Fibroblast of villous mesenchyme (primary cell): ENCODE measurements around the gene TMED1. TPM values are rescaled to one million over a fixed set of nuclear protein-coding genes. Genes with fewer than 3 reads are reported as not detected.

Experiments
- DNase-seq: peaks from one replicate; pipeline ENCODE4 v3.0.0-alpha.2; 2010; ENCODE audit warnings: low read depth
- H3K4me3 ChIP-seq: 2 replicates; pipeline ENCODE4 v1.5.1; 2011; ENCODE audit warnings: low read depth, mild to moderate bottlenecking, low read length
- total RNA-seq: library from RNA; depleted of rRNA; stranded (reverse); fragments of >200 nt; gene quantifications from 2 replicates; pipeline ENCODE4 v1.2.3, GENCODE V29; 2012
- TF ChIP-seq, protein P1 (sequence below): IDR thresholded peaks from 2 replicates; pipeline ENCODE4 v1.5.1; 2012; ENCODE audit warnings: low read depth, mild to moderate bottlenecking, low read length; ENCODE audit not compliant: insufficient read depth

Gene TMED1
- total RNA-seq, 1 donor: 46.6 TPM

DNA sequence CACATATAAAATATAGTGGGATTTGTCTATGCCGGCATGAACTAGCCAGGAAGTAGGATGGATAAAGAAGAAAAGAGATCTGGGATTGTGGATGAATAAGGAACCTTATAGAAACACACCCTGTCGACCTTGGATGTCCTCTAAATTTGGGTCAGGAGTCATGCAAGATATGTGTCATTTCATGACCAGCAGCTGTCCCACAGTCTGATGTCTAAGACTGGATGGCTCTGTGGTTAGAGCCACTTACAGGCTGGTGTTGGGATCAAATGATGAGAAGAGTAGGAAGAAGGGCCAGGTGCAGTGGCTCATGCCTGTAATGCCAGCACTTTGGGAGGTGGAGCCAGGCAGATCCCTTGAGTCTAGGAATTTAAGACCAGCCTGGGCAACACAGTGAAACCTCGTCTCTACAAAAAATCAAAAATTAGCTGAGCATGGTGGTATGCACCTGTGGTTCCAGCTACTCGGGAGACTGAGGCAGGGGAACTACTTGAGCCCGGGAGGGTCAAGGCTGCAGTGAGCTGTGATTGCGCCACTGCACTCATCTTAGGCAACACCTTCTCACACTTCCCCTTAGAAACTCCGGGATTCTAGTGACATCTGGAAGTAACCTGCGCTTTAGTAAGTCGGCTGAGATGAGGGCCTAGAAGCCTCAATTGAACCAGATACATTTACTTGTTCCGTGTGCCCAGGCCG lies 30.8 kb downstream of the TMED1 start:
- no peak overlapping the region for H3K4me3 ChIP-seq
- TF ChIP-seq, protein P1, sequence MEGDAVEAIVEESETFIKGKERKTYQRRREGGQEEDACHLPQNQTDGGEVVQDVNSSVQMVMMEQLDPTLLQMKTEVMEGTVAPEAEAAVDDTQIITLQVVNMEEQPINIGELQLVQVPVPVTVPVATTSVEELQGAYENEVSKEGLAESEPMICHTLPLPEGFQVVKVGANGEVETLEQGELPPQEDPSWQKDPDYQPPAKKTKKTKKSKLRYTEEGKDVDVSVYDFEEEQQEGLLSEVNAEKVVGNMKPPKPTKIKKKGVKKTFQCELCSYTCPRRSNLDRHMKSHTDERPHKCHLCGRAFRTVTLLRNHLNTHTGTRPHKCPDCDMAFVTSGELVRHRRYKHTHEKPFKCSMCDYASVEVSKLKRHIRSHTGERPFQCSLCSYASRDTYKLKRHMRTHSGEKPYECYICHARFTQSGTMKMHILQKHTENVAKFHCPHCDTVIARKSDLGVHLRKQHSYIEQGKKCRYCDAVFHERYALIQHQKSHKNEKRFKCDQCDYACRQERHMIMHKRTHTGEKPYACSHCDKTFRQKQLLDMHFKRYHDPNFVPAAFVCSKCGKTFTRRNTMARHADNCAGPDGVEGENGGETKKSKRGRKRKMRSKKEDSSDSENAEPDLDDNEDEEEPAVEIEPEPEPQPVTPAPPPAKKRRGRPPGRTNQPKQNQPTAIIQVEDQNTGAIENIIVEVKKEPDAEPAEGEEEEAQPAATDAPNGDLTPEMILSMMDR: no peak
- DNase-seq: no peak

- TF ChIP-seq, protein P1: no peak
- no peak for DNase-seq
- no peak overlapping the region for H3K4me3 ChIP-seq
Observed at GRCh38 chr19:10803252-10803651, 32.8 kb downstream of the TMED1 start.

GRCh38 chr19:10802479-10802878 lies 33.5 kb downstream of the TMED1 start:
- no peak overlapping the region for H3K4me3 ChIP-seq

DNA sequence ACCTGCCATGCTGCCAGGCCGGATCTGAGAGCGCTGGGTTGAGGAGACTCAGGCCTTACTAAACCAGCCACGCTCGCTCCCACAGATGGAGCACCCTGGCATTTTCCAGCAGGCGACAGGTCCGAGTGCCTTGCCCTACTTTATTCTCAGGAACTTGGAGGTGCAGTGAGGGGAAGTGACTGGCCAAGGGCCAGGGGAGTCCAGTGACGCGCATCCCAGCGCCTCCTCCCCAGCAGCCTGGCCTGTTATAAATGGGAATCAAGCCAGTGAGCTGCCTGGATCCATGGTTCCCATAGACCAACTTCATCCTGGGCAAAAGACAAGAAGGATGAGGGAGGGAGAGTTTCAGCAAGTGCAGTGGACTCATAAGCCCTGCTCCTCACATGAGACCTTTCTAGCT lies 35.5 kb downstream of the TMED1 start:
- peak; percentile 33 for DNase-seq
- TF ChIP-seq, protein P1: no peak
- H3K4me3 ChIP-seq: no peak overlapping the region

More at GRCh38 chr19:10802479-10802878, 33.5 kb downstream of the TMED1 start:
- TF ChIP-seq, protein P1: no peak
- DNase-seq: no peak

GRCh38 chr19:10797541-10798256 lies 38.3 kb downstream of the TMED1 start:
- no peak for DNase-seq
- TF ChIP-seq, protein P1: no peak
- H3K4me3 ChIP-seq: no peak overlapping the region

DNA sequence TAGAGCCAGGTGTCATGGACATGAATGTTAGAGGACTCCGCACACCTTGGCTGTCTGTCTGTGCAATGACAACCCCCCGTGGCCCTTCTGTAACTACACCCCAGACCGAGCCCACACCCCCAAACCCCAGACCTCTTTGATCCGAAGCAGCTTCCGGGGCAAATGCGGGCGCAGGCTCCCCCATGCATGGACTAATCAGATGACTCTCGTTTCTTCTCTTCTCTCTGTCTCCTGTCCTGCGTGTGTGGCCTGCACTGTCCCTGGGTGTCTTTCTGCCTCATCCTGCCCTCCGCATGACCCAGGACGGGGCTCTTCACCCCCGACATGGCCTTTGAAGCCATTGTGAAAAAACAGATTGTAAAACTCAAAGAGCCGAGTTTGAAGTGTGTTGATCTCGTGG lies 38.9 kb downstream of the TMED1 start:
- TF ChIP-seq, protein P1: no peak
- DNase-seq: no peak
- no peak overlapping the region for H3K4me3 ChIP-seq

GRCh38 chr19:10796653-10797052 lies 39.4 kb downstream of the TMED1 start:
- TF ChIP-seq, protein P1: no peak
- no peak for DNase-seq
- no peak overlapping the region for H3K4me3 ChIP-seq
